Glutamatergic neuron (in vitro differentiated cells): ENCODE results near the gene DICER1. TPM values are rescaled to one million over a fixed set of nuclear protein-coding genes. Genes with fewer than 3 reads are reported as not detected.

Source experiments
- DNase-seq: peaks from one replicate; pipeline ENCODE4 v3.0.0; 2022
- H3K27ac Mint-ChIP-seq: one replicate; pipeline ENCODE4 v1.8.0; 2020; ENCODE audit warnings: mild to moderate bottlenecking, mixed read lengths, inconsistent platforms; ENCODE audit not compliant: unreplicated experiment
- H3K27me3 Mint-ChIP-seq: one replicate; pipeline ENCODE4 v1.8.0; 2020; ENCODE audit warnings: mild to moderate bottlenecking, moderate library complexity, mixed read lengths, inconsistent platforms; ENCODE audit not compliant: unreplicated experiment
- H3K36me3 Mint-ChIP-seq: one replicate; pipeline ENCODE4 v1.8.0; 2020; ENCODE audit warnings: mild to moderate bottlenecking, mixed read lengths, inconsistent platforms; ENCODE audit not compliant: unreplicated experiment
- H3K4me1 Mint-ChIP-seq: one replicate; pipeline ENCODE4 v1.8.0; 2020; ENCODE audit warnings: mild to moderate bottlenecking, low read depth, mixed read lengths, inconsistent platforms; ENCODE audit not compliant: unreplicated experiment
- H3K4me3 Mint-ChIP-seq: one replicate; pipeline ENCODE4 v1.8.0; 2020; ENCODE audit warnings: mild to moderate bottlenecking, mixed read lengths, inconsistent platforms; ENCODE audit not compliant: unreplicated experiment
- H3K9me3 Mint-ChIP-seq: one replicate; pipeline ENCODE4 v1.8.0; 2020; ENCODE audit warnings: mild to moderate bottlenecking, moderate library complexity, mixed read lengths, inconsistent platforms; ENCODE audit not compliant: unreplicated experiment
- CTCF ChIP-seq: fragments of 200-600 bp; sonication (generic); IDR thresholded peaks from one replicate; pipeline ENCODE4 v1.5.0; 2021; ENCODE audit not compliant: partially characterized antibody, unreplicated experiment
- total RNA-seq: library from RNA; stranded (reverse); fragmentation: NEBNext Ultra II Directional; extraction: Animal tissue kit (Norgen Biotek cat#: 25700); gene quantifications from one replicate; pipeline ENCODE4 v1.2.1, GENCODE V29; 2021; ENCODE audit not compliant: unreplicated experiment

DICER1 gene
- total RNA-seq, 1 donor from 2014 or later, result 113 TPM

GRCh38 chr14:95102680-95103044 lies 54.7 kb downstream of the DICER1 start:
- H3K27me3 Mint-ChIP-seq, result peaks cover 1% of the 10 kb centered on the region
- DNase-seq, result no peak
- H3K9me3 Mint-ChIP-seq, result peaks cover 3% of the 10 kb centered on the region
- peak overlapping the region; percentile 8 for H3K4me3 Mint-ChIP-seq
- peak overlapping the region; percentile 59 for H3K27ac Mint-ChIP-seq
- H3K4me1 Mint-ChIP-seq, result peaks cover 23% of the 10 kb centered on the region
- peaks cover 4% of the 10 kb centered on the region for H3K36me3 Mint-ChIP-seq
- no peak for TF ChIP-seq CTCF

GRCh38 chr14:95101736-95102679 lies 55.3 kb downstream of the DICER1 start:
- Mint-ChIP-seq H3K4me3 (peak overlapping the region; percentile 8), H3K36me3 (peaks cover 4% of the 10 kb centered on the region), H3K9me3 (peaks cover 3% of the 10 kb centered on the region), H3K4me1 (peaks cover 23% of the 10 kb centered on the region), H3K27me3 (peaks cover 1% of the 10 kb centered on the region), H3K27ac (peak overlapping the region; percentile 59)
- no peak for TF ChIP-seq CTCF
- DNase-seq, result no peak

DNA sequence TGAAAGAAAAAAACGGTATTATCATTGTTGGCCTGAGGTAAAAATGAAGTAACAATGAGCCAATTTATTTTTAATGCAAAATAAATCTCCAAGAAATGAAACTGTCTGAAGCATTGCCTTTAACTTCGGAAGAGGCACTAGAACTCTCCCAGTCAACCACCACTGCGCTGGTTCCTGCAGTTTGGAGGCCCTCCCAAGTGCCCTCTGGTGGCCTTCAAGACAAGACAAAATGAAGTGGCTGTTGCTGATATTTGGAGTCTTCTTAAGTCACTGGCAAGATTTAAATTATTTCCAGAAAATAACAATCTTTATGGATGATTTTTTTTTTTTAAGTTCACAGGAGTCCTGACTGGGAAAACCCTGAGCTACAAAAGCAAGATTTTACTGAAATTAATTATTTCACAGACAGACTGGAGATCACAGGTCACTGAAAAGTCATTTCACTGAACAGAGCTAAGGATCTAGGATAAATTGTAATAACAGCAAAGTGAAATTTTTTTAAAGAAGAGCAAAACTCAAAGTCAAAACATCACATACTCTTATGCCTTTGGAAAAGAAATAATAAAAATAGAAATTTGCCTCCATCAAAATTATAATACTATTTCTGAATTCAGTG lies 58.2 kb downstream of the DICER1 start:
- H3K27ac Mint-ChIP-seq, result no peak overlapping the region
- H3K4me3 Mint-ChIP-seq, result no peak overlapping the region
- DNase-seq, result peak; percentile 69
- peaks cover 4% of the 10 kb centered on the region for H3K36me3 Mint-ChIP-seq
- TF ChIP-seq CTCF, result peak; percentile 62
- H3K9me3 Mint-ChIP-seq, result peaks cover 3% of the 10 kb centered on the region
- peaks cover 25% of the 10 kb centered on the region for H3K4me1 Mint-ChIP-seq
- no peaks in the 10 kb centered on the region for H3K27me3 Mint-ChIP-seq

- Mint-ChIP-seq H3K27me3 (no peaks in the 10 kb centered on the region), H3K9me3 (peaks cover 1% of the 10 kb centered on the region), H3K27ac (no peak overlapping the region), H3K4me3 (no peak overlapping the region), H3K36me3 (peaks cover 4% of the 10 kb centered on the region), H3K4me1 (peaks cover 17% of the 10 kb centered on the region)
- no peak for TF ChIP-seq CTCF
- no peak for DNase-seq
Measured at GRCh38 chr14:95097385-95097784, 59.9 kb downstream of the DICER1 start.

DNA sequence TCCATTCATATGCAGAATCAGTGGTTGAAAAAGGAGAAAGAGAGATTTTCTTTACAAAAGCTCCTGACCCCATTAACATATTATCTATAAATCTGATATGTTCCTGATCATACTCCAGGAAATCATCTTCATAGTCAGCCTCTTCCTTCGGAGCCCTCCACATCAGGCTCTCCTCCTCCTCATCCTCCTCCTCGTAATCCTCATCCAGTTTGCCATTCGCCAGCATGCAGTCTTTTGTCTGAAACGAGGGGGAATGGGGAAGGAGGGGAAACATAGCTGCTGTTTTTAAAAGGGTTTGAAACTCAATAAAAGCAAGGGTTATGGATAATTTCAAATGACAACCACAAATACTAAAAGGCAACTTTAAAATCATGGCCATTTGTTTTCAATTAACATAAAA lies 60.9 kb downstream of the DICER1 start:
- no peaks in the 10 kb centered on the region for H3K9me3 Mint-ChIP-seq
- H3K36me3 Mint-ChIP-seq, result peaks cover 4% of the 10 kb centered on the region
- H3K27me3 Mint-ChIP-seq, result no peaks in the 10 kb centered on the region
- H3K4me3 Mint-ChIP-seq, result no peak overlapping the region
- no peak for TF ChIP-seq CTCF
- no peak for DNase-seq
- peaks cover 14% of the 10 kb centered on the region for H3K4me1 Mint-ChIP-seq
- H3K27ac Mint-ChIP-seq, result no peak overlapping the region
